WERI-Rb-1 (cell line): ENCODE results near the gene LGALS3.

ENCODE experiments used
- DNase-seq: peaks from one replicate; pipeline ENCODE4 v3.0.0-alpha.2; 2020
- H3K27ac ChIP-seq: fragments of 250-450 bp; sonication (Bioruptor Pico); 2 replicates; pipeline ENCODE4 v1.5.1; 2020; ENCODE audit warnings: mild to moderate bottlenecking, moderate library complexity
- H3K27me3 ChIP-seq: fragments of 250-450 bp; sonication (Bioruptor Pico); 2 replicates; pipeline ENCODE4 v1.5.1; 2021; ENCODE audit warnings: mild to moderate bottlenecking, low read depth, moderate library complexity; ENCODE audit not compliant: insufficient read depth, severe bottlenecking
- H3K36me3 ChIP-seq: fragments of 250-450 bp; sonication (Bioruptor Pico); 2 replicates; pipeline ENCODE4 v1.5.1; 2020; ENCODE audit warnings: mild to moderate bottlenecking, moderate library complexity
- H3K4me3 ChIP-seq: 2 replicates; pipeline ENCODE4 v1.5.1; 2011; ENCODE audit warnings: low read depth, mild to moderate bottlenecking, control low read depth, low read length
- H3K9me3 ChIP-seq: fragments of 250-450 bp; sonication (Bioruptor Pico); 2 replicates; pipeline ENCODE4 v1.5.1; 2021; ENCODE audit warnings: mild to moderate bottlenecking, moderate library complexity; ENCODE audit not compliant: severe bottlenecking
- TF ChIP-seq, protein P1 (sequence below): IDR thresholded peaks from 2 replicates; pipeline ENCODE4 v1.5.1; 2011; ENCODE audit warnings: low read depth, mild to moderate bottlenecking, control low read depth, inconsistent platforms, low read length

Gene LGALS3

DNA sequence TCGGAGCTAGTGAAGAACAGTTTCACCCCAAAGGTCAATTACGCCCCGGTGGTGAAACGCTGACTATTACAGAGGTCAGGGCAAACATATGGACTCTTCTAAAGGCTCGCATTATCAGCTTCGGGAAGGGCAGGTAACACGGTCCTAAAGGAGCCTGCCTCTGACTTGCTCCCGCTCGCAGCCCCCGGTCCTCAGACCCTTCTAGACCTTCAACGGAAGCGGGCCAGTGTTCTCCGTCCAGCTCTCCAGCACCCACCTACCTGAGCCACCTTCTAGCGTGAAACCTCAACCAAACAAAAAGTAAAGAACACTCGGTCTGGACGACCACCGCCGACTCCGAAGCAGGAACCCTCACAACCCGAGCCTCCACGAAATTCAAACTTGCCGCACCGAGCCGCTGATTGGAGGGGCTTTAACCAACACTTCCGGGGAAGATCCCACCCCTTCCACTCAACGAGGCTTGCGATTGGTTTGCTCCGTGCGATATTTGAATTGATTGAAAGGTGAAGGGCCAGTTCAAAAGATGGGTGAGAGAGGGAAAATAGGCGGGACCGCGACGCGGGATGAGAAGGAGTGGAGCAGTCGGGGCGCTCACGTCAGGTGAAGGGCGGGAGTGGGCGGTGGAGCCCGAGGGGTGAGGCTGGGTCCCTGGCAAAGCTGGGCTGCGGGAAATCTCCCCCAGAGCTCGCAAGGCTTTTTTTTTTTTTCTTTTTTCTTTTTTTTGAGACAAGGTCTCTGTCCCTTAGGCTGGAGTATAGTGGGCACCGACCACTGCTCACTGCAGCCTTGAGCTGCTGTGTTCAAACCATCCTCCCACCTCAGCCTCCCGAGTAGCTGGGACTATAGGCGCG lies 62.4 kb downstream of the LGALS3 start, which contains the start of gene DLGAP5:
Gene DLGAP5, minus strand, starts transcription at position 383 of the 851 bp plus-strand sequence. CDS start 2,406 bp downstream, outside the sequence.
- peak; percentile 96 for DNase-seq
- peak within 1 kb of the TSS; percentile 89 for H3K4me3 ChIP-seq
- TF ChIP-seq, protein P1, sequence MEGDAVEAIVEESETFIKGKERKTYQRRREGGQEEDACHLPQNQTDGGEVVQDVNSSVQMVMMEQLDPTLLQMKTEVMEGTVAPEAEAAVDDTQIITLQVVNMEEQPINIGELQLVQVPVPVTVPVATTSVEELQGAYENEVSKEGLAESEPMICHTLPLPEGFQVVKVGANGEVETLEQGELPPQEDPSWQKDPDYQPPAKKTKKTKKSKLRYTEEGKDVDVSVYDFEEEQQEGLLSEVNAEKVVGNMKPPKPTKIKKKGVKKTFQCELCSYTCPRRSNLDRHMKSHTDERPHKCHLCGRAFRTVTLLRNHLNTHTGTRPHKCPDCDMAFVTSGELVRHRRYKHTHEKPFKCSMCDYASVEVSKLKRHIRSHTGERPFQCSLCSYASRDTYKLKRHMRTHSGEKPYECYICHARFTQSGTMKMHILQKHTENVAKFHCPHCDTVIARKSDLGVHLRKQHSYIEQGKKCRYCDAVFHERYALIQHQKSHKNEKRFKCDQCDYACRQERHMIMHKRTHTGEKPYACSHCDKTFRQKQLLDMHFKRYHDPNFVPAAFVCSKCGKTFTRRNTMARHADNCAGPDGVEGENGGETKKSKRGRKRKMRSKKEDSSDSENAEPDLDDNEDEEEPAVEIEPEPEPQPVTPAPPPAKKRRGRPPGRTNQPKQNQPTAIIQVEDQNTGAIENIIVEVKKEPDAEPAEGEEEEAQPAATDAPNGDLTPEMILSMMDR: no peak
- peak within 1 kb of the TSS; percentile 88 for H3K27ac ChIP-seq
- H3K9me3 ChIP-seq: no peaks in the 10 kb centered on the region
- peaks cover 13% of the 10 kb centered on the region for H3K36me3 ChIP-seq
- H3K27me3 ChIP-seq: no peaks in the 10 kb centered on the region

DNA sequence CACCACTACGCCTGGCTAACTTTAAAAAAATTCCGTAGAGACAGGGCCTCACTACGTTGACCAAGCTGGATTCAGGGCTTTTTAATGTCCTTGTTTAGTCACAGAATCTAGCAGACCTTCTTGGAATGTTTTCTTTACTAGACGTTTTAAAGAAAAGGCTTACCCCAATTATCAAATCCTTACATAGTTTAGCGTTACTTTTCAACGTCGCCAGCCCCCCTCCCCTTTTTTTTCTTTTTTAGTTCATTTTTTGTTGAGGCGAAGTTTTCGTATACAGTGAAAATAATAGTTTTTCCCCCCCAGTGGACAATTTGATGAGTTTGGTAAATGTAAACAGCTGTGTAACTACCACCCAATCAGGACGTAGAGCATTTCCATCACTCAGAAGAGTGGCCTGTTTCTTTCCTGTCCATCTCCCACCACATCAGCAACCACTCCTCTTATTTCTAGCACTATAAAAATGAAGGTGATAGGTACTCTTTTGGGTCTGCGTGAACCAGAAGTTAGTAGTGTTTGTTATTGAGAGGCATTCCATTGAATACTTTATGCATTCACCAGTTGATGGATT lies 63.1 kb downstream of the LGALS3 start:
- DNase-seq: no peak
- H3K4me3 ChIP-seq: peak overlapping the region; percentile 89
- H3K27me3 ChIP-seq: no peaks in the 10 kb centered on the region
- TF ChIP-seq, protein P1: no peak
- no peaks in the 10 kb centered on the region for H3K9me3 ChIP-seq
- H3K27ac ChIP-seq: peak overlapping the region; percentile 42
- H3K36me3 ChIP-seq: peaks cover 13% of the 10 kb centered on the region

DNA sequence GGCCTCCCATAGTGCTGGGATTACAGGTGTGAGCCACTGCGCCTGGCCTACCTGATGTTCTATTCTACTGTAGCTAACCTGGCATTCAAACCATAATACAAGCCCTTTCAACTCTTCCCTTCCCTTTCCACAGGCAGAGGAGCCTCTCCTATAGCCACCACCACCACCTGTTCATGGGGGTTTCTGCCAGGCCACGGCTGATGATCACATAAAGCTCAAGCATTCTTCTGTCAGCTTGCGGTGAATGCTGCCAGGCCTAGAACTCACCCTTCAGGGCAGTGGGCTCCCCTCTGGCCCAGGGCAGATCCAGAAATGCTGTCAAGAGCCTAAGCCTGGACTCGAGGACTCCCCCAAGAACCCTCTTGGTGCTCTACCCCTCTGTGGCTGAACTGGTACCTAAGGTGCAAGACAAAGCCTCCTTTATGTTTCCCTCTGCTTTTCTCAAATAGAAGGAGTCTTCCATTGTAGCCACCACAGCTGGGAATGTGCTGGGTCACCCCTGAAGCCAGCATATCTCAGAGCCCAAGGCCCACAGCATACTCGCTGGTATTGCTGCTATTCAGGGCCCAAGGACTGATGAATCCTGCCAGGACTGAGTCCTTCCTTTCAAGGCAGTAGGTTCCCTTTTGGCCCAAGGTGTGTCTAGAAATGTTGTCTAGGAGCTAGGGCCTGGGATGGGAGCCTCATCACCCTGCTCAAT lies 65.8 kb downstream of the LGALS3 start:
- Histone ChIP-seq H3K9me3 (no peaks in the 10 kb centered on the region), H3K27ac (no peak overlapping the region), H3K27me3 (no peaks in the 10 kb centered on the region), H3K36me3 (no peaks in the 10 kb centered on the region), H3K4me3 (no peak overlapping the region)
- TF ChIP-seq, protein P1: no peak
- DNase-seq: no peak
